Measurements from ENCODE around the gene MORN1. TPM values are rescaled to one million over a fixed set of nuclear protein-coding genes. Genes with fewer than 3 reads are reported as not detected.

The MORN1 gene
- total RNA-seq, 3 donors from 2014 or later = 6.4 to 7.0 (median 6.7) TPM

DNA sequence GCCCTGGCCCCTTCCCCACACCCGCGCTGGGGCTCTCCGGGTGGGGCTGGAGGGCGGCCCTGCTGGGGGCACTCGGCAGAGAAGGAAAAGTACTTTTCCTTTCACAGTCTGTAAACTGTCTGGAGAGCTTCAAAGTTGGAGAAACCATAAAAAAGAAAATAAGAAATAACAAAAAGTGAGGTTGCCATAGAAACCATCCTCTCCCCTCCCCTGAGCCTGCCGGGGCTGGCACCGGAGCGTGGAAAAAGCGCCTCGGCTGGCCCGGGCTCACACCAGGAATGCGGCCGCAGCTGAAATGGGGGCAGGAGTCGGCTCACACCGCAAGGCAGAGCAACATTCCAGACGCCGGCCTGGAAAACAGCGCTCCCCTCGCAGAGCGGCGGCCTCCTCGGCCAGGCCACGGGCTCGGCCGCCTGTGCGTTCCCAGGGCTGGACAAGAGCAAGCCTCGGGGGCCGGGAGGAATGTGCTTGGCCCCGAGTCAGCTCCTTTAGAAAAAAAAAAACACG is 69.2 kb downstream of the MORN1 start:
- no peaks in the 10 kb centered on the region for H3K27me3 Mint-ChIP-seq (ENCODE audit: low read depth)

DNA sequence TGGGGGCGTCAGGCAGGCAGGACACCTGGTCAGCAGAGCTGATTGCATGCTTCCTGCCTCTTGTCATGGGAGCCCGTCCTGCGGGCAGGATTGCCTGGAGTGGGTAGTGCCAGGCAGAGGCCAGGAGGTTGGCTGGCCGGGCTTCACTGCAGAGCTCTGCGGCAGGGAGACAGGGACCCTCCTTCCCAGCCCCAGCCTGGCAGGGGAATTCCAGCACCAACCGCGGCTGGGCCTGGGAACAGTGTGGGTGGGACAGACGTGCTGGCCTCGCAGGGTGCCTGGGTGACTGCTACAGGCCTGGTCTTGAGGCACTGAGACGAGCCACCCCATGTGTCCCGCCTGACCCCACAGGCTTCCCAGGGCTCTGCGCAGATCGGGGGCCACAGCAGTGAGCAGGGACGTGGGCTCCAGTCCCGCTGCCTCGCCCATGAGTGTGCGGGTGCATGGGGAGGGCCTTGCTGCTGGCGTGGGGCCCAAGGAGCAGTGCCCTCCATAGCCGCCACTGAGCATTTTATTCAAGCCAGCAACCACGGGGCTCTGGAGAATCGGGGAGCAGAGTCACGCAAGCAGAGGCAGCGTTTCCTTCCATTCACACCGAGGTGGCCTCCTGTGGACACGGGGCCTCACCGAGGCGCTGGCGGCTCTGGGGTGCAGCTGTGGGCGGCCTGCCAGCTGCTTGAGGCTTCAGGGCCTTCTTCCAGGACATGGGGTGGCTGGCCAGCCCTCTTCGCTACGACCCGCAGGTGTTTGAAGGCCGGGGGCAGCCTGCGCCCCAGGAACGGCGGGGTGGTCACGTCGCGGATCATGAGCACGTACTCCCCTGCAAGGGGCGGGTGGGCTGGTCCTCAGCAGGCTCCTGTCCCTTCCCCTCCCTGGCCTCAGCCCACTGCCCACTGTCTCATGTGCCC is 70.3 kb downstream of the MORN1 start:
- Mint-ChIP-seq H3K27me3 (ENCODE audit: low read depth) (no peaks in the 10 kb centered on the region), H3K36me3 (ENCODE audit: insufficient read depth) (no peaks in the 10 kb centered on the region), H3K9me3 (no peaks in the 10 kb centered on the region), H3K4me3 (no peak overlapping the region), H3K4me1 (ENCODE audit: low read depth) (peaks cover 2% of the 10 kb centered on the region)
- DNase-seq (no peak), ATAC-seq (no peak)

More for the DNA sequence above, 69.2 kb downstream of the MORN1 start:
- peaks cover under 1% of the 10 kb centered on the region for H3K4me1 Mint-ChIP-seq (ENCODE audit: low read depth)
- DNase-seq (no peak), ATAC-seq (no peak)
- no peaks in the 10 kb centered on the region for H3K9me3 Mint-ChIP-seq
- H3K4me3 Mint-ChIP-seq = no peak overlapping the region
- no peaks in the 10 kb centered on the region for H3K36me3 Mint-ChIP-seq (ENCODE audit: insufficient read depth)

DNA sequence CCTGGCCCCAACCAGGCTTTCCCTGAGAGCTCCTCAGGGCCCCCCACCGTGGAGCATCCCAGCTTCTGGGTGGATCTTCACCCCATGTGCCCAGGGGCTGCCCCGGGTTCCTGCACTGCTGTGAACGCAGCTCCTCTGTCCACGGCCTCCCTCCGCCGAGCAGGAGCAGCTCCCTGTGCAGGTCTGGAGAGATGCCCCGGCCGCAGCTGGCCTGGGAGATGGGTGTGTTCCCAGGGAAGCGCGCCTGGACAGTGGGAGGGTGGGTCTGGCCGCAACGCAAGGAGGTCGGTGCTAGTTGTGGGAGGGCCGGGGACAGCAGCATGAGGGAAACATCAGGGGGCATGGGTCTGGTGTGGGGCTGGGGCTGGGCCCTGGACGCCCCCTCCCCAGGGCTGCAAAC is 71.3 kb downstream of the MORN1 start:
- Mint-ChIP-seq H3K27me3 (ENCODE audit: low read depth) (no peaks in the 10 kb centered on the region), H3K4me3 (no peak overlapping the region), H3K4me1 (ENCODE audit: low read depth) (peaks cover 6% of the 10 kb centered on the region), H3K36me3 (ENCODE audit: insufficient read depth) (no peaks in the 10 kb centered on the region), H3K9me3 (no peaks in the 10 kb centered on the region)
- DNase-seq (no peak), ATAC-seq (no peak)

DNA sequence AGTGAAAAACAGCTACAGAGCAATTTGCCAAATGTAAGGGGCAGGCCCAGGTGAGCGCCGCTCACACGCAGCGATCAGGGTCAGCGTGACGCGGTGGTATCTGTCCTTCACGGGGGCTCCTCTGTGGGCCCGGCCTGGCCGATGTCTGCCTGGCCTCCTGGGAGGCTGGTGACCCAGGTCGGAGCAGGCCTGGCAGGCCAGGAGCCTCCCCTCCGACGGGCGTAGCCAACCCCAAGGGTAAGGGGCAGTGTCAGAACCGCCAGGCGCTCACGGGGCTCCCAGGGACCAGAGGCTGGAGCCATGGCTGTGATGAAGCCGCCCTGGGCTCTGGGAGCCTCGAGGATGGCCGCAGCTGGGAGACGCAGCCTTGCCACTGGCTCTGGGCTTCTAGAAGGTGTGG is 72.1 kb downstream of the MORN1 start:
- Mint-ChIP-seq H3K36me3 (ENCODE audit: insufficient read depth) (no peaks in the 10 kb centered on the region), H3K27me3 (ENCODE audit: low read depth) (no peaks in the 10 kb centered on the region), H3K9me3 (no peaks in the 10 kb centered on the region), H3K4me3 (no peak overlapping the region), H3K4me1 (ENCODE audit: low read depth) (peaks cover 6% of the 10 kb centered on the region)
- DNase-seq (no peak), ATAC-seq (no peak)

DNA sequence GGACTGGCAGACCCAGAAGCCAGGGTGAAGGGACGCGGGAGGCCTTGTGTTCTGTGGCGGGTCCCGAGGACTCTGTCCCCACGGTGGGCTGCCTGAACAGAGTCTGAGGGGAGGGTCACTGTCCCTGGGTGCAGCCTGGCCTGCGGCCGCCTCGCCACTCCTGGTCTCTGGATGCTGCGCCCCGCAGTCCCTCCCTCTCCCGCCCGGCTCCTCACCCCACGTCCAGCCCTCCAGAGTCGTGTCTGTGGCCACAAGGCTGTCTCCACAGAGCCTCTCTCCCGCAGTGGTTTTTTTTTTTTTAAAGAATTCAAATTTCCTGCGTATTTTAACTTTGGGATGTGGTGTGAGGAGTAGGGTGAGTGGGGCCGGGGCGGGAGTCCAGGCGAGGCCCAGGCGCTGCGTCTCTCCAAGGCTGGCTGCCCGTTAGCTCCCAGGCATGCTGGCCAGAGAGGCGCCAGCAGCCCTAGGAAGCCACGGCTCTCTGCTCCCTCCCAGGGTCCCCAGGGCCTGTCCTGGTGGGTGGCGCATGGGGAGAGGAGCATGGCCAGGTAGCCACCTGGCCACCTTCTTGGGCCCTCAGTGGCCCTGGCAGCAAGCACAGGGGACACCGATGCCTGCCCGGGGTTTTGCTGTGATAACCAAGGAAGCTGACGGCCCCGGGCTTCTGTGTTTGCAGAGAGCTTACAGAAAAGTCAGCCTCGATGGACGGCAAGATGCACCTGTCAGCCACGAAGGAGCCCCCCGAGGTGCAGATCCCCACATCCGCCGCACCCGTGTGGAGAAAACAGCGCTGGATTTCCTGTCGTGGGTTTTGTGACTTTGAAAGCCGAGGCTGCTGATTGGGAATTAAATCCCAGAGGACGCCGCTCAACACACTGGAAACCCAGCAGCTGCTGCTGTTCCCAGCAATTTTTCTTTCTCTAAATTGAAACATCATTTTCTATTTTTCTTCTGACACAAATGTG is 72.8 kb downstream of the MORN1 start:
- DNase-seq (no peak), ATAC-seq (no peak)
- peaks cover 10% of the 10 kb centered on the region for H3K4me1 Mint-ChIP-seq (ENCODE audit: low read depth)
- H3K27me3 Mint-ChIP-seq (ENCODE audit: low read depth) = no peaks in the 10 kb centered on the region
- H3K9me3 Mint-ChIP-seq = no peaks in the 10 kb centered on the region
- H3K4me3 Mint-ChIP-seq = no peak overlapping the region
- no peaks in the 10 kb centered on the region for H3K36me3 Mint-ChIP-seq (ENCODE audit: insufficient read depth)

DNA sequence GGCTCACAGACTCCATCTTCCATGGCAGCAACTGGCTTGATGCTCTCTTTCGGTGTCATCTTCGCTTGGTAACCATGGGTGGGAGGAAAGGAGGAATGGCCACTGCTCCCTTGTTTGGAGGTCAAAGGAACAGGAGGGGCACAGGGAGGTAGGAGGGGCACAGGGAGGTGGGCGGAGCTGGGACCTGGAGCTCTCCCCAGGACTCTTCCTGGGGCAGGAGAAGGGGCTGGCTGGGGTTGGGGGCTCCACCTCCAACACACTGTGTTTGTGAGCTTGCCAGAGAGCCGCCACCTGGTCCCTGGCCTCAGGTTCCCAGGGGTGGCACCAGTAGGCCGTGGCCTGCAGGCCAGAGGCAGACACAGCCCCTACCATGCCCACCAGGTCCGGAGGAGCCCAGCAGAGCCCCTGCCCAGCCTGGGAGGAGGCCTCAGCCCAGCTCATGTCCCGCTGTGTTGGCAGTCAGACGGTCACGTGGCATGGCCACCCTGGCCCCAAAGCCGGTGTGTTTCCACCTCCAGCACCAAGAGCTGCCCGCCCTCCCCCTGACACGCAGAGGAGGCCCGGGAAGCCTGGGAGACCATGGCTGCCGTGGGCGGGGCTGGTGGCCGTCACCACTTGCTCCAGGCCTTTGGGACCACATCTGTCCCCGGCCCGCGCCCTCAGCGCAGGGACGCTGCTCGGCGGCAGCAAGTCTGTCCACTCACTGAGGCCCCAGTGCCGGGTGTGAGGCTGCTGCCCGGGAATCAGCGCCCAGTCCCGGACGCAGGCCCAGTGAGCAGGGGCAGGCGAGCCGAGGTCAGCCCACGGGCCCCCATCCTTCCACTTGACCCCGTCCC is 73.9 kb downstream of the MORN1 start:
- Mint-ChIP-seq H3K9me3 (no peaks in the 10 kb centered on the region), H3K4me3 (no peak overlapping the region), H3K36me3 (ENCODE audit: insufficient read depth) (no peaks in the 10 kb centered on the region), H3K27me3 (ENCODE audit: low read depth) (no peaks in the 10 kb centered on the region), H3K4me1 (ENCODE audit: low read depth) (peaks cover 11% of the 10 kb centered on the region)
- ATAC-seq (no peak), DNase-seq (no peak)

DNA sequence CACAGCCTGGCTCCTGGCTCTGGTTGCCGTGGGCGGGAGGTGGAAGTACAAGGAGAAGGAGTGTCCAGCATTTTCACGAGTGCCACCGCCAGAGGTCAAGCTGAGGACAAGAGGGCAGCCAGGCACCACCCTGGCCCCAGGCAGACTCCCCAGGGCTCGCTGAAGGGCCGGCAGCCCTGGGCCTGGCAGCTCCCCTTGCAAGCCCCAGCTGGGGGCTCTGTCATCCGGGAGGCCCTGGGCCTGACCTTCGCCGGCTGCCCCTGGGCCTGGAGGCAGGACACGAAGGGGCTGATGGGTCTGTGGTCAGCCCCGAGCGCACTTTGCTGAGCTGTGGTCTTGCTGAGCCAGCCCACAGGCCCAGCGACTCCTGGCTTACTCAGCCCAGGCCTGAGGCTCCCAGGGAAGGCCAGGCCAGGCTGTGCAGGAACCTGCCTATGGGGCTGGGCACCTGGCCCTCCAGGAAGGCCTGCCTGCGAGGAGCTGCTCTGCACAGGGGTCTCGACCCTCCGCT is 74.8 kb downstream of the MORN1 start:
- Mint-ChIP-seq H3K9me3 (no peaks in the 10 kb centered on the region), H3K36me3 (ENCODE audit: insufficient read depth) (no peaks in the 10 kb centered on the region), H3K27me3 (ENCODE audit: low read depth) (no peaks in the 10 kb centered on the region), H3K4me1 (ENCODE audit: low read depth) (peaks cover 11% of the 10 kb centered on the region), H3K4me3 (no peak overlapping the region)
- DNase-seq = no peak
- ATAC-seq = no peak

DNA sequence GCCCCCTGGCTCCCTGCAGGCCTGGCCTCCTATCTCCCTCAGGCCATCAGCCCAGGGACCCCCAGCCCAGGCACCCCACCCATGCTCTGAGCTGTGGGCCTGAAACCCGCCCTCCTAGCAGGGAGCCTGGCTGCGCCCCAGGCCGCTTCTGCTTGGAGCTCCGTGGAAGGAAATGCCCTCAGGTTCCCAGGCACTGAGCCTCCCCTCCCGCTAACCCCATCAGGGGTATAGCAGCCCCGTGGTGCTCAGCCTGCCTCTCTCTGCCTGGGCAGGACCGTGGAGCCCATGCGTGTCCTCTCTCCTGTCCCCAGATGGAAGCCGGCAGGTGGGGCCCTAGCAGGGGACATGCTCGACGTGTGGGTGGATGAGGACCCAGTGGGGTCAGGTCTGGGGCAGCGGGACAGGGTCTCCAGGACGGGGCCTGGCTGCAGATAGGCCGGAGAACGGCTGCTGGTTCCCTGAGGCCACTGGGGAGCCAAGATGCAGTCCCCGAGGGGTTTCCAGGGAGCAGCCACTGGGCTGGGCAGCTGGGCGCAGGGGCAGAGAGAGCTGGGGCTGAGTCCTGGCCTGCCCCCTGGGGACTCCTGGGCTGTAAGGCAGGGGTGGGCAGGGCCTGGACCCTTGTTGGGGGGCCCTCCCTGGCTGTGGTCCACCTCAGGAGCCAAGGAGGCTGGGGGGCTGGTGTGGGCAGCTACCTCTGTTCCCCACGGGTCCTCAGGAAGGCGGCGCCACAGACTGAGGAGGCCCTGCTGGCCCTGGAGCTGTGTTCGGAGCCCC is 75.5 kb downstream of the MORN1 start:
- Mint-ChIP-seq H3K36me3 (ENCODE audit: insufficient read depth) (no peaks in the 10 kb centered on the region), H3K4me1 (ENCODE audit: low read depth) (peaks cover 13% of the 10 kb centered on the region), H3K9me3 (no peaks in the 10 kb centered on the region), H3K4me3 (peak overlapping the region; percentile 48), H3K27me3 (ENCODE audit: low read depth) (no peaks in the 10 kb centered on the region)
- DNase-seq (no peak), ATAC-seq (no peak)

DNA sequence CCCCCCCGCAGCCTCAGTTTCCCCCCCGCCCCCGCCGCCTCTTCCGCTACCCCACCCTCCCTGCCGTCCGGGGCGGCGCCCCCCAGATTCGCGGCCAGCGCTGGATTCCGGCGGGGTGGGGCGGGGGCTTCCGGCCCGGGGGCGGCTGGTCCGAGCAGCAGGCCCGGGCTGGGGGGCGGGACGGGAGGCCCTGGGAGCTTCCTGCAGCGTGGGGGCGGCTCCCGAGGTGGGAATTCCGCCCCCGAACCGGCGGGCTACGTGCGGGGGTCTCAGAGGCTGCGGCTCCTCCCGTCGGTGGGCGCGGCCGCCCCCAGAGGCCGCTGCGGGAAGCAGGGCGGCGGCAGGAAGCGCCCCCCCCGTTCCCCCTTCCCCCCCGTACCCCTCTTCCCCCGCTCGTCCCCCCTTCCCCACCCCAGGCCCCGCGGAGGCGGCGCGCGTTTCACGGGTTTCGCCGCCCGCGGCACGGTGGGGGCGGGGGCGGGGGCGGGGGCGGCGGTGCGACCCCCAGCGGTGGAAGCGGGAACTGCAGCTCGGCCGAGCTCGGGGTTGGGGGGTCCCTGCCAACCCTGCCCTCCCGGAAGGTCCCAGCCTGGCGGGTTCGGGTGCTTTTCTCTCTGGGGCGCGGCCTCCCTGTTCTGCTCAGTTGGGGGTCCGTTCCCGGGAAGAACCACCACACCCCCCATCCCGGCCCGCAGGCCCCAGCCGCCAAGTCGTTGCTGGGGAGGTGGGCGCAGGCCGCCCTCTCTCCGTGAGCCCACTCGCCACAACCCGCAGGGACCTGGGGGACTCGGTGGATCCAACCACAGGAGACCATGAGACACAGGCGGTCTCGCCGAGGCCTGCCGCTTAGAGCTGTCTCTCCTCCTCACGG is 76.3 kb downstream of the MORN1 start:
- no peaks in the 10 kb centered on the region for H3K9me3 Mint-ChIP-seq
- H3K4me1 Mint-ChIP-seq (ENCODE audit: low read depth) = peaks cover 13% of the 10 kb centered on the region
- no peaks in the 10 kb centered on the region for H3K27me3 Mint-ChIP-seq (ENCODE audit: low read depth)
- peak; percentile 62 for DNase-seq
- ATAC-seq = peak; percentile 31 to 39
- H3K36me3 Mint-ChIP-seq (ENCODE audit: insufficient read depth) = no peaks in the 10 kb centered on the region
- H3K4me3 Mint-ChIP-seq = peak overlapping the region; percentile 48

DNA sequence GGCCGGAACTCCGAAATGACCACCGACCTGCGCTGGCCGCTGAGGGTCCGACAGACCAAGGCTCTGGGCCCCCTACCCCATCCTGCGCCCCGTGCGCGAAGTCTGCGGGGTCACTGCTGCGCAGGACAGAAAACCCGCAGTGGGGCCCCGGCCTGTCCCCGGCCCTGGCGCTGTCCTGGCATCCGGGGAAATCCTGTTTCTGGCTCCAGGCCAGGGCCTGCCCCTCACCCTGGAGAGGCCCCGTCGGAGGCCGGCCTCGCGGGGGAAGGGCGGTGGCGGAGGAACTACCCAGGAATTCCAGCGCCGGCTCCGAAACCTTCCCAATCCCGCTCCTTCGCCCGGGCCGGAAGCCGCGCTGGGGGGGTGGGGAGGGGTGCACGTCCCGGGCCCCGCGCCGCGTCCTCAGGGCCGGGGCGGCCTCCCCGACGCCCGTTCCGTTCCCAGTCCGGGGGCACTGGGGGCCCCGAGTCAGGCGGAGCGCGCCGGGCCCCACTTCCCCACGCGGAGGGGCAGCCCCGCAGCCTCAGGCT is 77.0 kb downstream of the MORN1 start:
- Mint-ChIP-seq H3K4me3 (no peak overlapping the region), H3K9me3 (no peaks in the 10 kb centered on the region), H3K4me1 (ENCODE audit: low read depth) (peaks cover 13% of the 10 kb centered on the region), H3K27me3 (ENCODE audit: low read depth) (no peaks in the 10 kb centered on the region), H3K36me3 (ENCODE audit: insufficient read depth) (no peaks in the 10 kb centered on the region)
- DNase-seq = no peak
- ATAC-seq = peak; percentile 5 to 9

DNA sequence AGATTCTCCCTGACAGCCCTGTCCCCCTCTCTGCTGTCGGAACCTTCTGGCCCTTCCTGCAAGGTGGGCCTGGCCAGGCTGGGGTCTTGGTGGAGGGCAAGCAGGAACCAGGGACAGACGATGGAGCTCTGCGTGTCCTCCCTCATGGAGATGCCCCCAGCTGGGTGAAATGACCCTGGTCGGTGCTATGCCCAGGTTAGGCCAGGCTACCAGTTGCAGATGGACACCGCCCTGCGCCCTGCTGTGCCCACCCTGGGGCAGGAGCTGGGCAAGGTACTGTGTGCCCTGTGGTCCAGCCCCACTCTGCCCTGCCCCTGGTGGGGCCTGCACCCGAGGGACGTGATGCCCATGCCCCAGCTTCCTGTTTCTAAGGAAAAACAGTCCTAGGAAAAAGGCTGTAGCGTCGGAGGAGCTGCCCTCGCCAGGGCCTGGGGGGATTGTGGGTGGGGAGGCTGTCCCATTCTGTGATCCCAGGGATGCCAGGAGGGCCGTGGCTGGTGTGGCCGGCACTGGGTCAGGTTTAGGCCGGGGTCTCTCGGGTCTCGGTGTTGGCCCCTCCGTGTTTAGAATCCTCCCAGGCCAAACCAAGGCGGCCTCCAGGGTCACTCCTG is 77.6 kb downstream of the MORN1 start:
- no peak for DNase-seq
- H3K36me3 Mint-ChIP-seq (ENCODE audit: insufficient read depth) = no peaks in the 10 kb centered on the region
- ATAC-seq = no peak
- peaks cover 13% of the 10 kb centered on the region for H3K4me1 Mint-ChIP-seq (ENCODE audit: low read depth)
- peak overlapping the region; percentile 35 for H3K4me3 Mint-ChIP-seq
- H3K9me3 Mint-ChIP-seq = no peaks in the 10 kb centered on the region
- H3K27me3 Mint-ChIP-seq (ENCODE audit: low read depth) = no peaks in the 10 kb centered on the region

All from activated T-cell treated with anti-CD3 and anti-CD28 coated beads, Interleukin-2, amount 50 U/mL, for 4 hours (primary cell).